ENCODE results near the gene ZNF397. TPM values are rescaled to one million over a fixed set of nuclear protein-coding genes. Genes with fewer than 3 reads are reported as not detected.

The ZNF397 gene
- total RNA-seq, 1 experiment from 2014 or later: 35.3 TPM

GRCh38 chr18:35291166-35291565 is 50.3 kb downstream of the ZNF397 start:
- H3K9me3 Mint-ChIP-seq: peaks cover 16 to 22% of the 10 kb centered on the region in 2 experiments
- Histone ChIP-seq H3K14ac (ENCODE audit: insufficient read depth, low read length) (no peak overlapping the region), H2BK5ac (ENCODE audit: insufficient read length, low read length) (no peak overlapping the region), H4K91ac (ENCODE audit: insufficient read length, low read depth, low read length) (no peak overlapping the region), H3K79me2 (ENCODE audit: insufficient read depth, low read length) (no peaks in the 10 kb centered on the region), H2BK15ac (ENCODE audit: low read depth, low read length) (no peak overlapping the region), H3K9ac (ENCODE audit: extremely low read depth, insufficient read length, low read length) (peak overlapping the region; percentile 92), H3K4me2 (ENCODE audit: insufficient read depth, insufficient read length, low read length) (peak overlapping the region; percentile 90), H3K9me3 (ENCODE audit: control insufficient read depth, low read depth, low read length) (no peaks in the 10 kb centered on the region), H4K5ac (ENCODE audit: insufficient read length, low read depth, low read length) (no peak overlapping the region), H2AFZ (ENCODE audit: low read length) (no peak overlapping the region), H4K8ac (replicated peaks; ENCODE audit: insufficient read length, low read depth, low read length) (no peak overlapping the region), H3K23me2 (ENCODE audit: insufficient read length, low read depth, low read length, poor library complexity, severe bottlenecking) (peaks cover 8% of the 10 kb centered on the region), H3T11ph (ENCODE audit: low read length) (no peak overlapping the region), H3K18ac (ENCODE audit: insufficient read length, low read depth, low read length) (no peak overlapping the region), H2BK120ac (ENCODE audit: low read depth, low read length, poor library complexity, severe bottlenecking) (no peak overlapping the region), H3K79me1 (ENCODE audit: insufficient read depth, low read depth, low read length, poor library complexity, severe bottlenecking) (peaks cover 3% of the 10 kb centered on the region), H3K4me1 (ENCODE audit: insufficient read depth, low read length) (no peaks in the 10 kb centered on the region), H2AK5ac (ENCODE audit: insufficient read length, low read length) (no peak overlapping the region), H3K27me3 (ENCODE audit: insufficient read depth, low read length) (no peaks in the 10 kb centered on the region), H2BK12ac (ENCODE audit: insufficient read length, low read depth, low read length) (no peak overlapping the region), H3K4ac (ENCODE audit: low read depth, low read length) (no peak overlapping the region), H2BK20ac (ENCODE audit: low read depth, low read length, poor library complexity, severe bottlenecking) (no peak overlapping the region), H4K20me1 (ENCODE audit: control insufficient read depth, insufficient read depth, insufficient read length) (no peaks in the 10 kb centered on the region), H3K23ac (ENCODE audit: insufficient read length, low read depth, low read length) (no peak overlapping the region), H3K27ac (ENCODE audit: insufficient read length, low read depth, low read length) (no peak overlapping the region), H3K56ac (ENCODE audit: insufficient read length, low read depth, low read length) (no peak overlapping the region)
- DNase-seq: no peak
- H3K36me3 Mint-ChIP-seq (ENCODE audit: insufficient read depth in 1 of 3, low read depth in 3 of 3): peaks cover 21 to 46% (median 31%) of the 10 kb centered on the region in 3 experiments
- H3K27ac Mint-ChIP-seq: no peak overlapping the region
- H3K4me1 Mint-ChIP-seq: peaks cover 14 to 18% of the 10 kb centered on the region in 2 experiments
- no peak for TF ChIP-seq CTCF (conservative IDR thresholded peaks at IDR 0.05)
- H3K4me3 Mint-ChIP-seq: peak overlapping the region; percentile 96 to 97
- H3K27me3 Mint-ChIP-seq (ENCODE audit: low read depth): no peaks in the 10 kb centered on the region
- WGBS (ENCODE audit: extremely low coverage, insufficient read length, low lambda C conversion rate): no CpG with 5 or more reads among the region's 2 CpGs

Measured in H9 (cell line).